OCI-LY1 (cell line): ENCODE data around the gene EDN2.

ENCODE experiments used
- H2AFZ ChIP-seq: fragments of 200-600 bp; sonication (generic), shearing (Covaris generic); 2 replicates; pipeline ENCODE4 v1.6.0; 2014; ENCODE audit warnings: antibody characterized with exemption, mild to moderate bottlenecking, low read length
- H3F3A ChIP-seq: fragments of 200-600 bp; sonication (generic), shearing (Covaris generic); 2 replicates; pipeline ENCODE4 v1.6.0; 2014; ENCODE audit warnings: mild to moderate bottlenecking, antibody characterized with exemption, low read length, moderate library complexity; ENCODE audit not compliant: insufficient read depth
- H3K27ac ChIP-seq: fragments of 200-600 bp; sonication (generic); 2 replicates; pipeline ENCODE4 v1.5.1; 2014; ENCODE audit warnings: low read length, mixed run types, mild to moderate bottlenecking, low read depth; ENCODE audit not compliant: poor library complexity, severe bottlenecking
- H3K27me3 ChIP-seq: fragments of 200-600 bp; sonication (generic); 2 replicates; pipeline ENCODE4 v1.6.0; 2014; ENCODE audit warnings: antibody characterized with exemption, mild to moderate bottlenecking, low read length, moderate library complexity; ENCODE audit not compliant: insufficient read depth
- H3K36me3 ChIP-seq: fragments of 200-600 bp; sonication (generic); 2 replicates; pipeline ENCODE4 v1.6.1; 2014; ENCODE audit warnings: mild to moderate bottlenecking, antibody characterized with exemption, low read length, moderate library complexity, mixed read lengths; ENCODE audit not compliant: insufficient read depth
- H3K4me1 ChIP-seq: fragments of 200-600 bp; sonication (generic); 2 replicates; pipeline ENCODE4 v1.5.1; 2014; ENCODE audit warnings: mild to moderate bottlenecking, low read length, moderate library complexity; ENCODE audit not compliant: insufficient read depth, severe bottlenecking
- H3K4me2 ChIP-seq: fragments of 200-600 bp; sonication (generic), shearing (Covaris generic); 2 replicates; pipeline ENCODE4 v1.6.1; 2014; ENCODE audit warnings: low read length
- H3K4me3 ChIP-seq: fragments of 200-600 bp; sonication (generic); 2 replicates; pipeline ENCODE4 v1.5.1; 2014; ENCODE audit warnings: low read length, low read depth, mild to moderate bottlenecking, mixed read lengths; ENCODE audit not compliant: poor library complexity, severe bottlenecking
- H3K79me2 ChIP-seq: fragments of 200-600 bp; shearing (Covaris generic); 2 replicates; pipeline ENCODE4 v1.6.1; 2016; ENCODE audit warnings: mixed run types, low read length, mixed read lengths; ENCODE audit not compliant: insufficient read depth
- H3K9ac ChIP-seq: fragments of 200-600 bp; sonication (generic), shearing (Covaris generic); 2 replicates; pipeline ENCODE4 v1.6.1; 2014; ENCODE audit warnings: mild to moderate bottlenecking, low read length, mixed read lengths
- H3K9me2 ChIP-seq: fragments of 200-600 bp; sonication (generic), shearing (Covaris generic); 2 replicates; pipeline ENCODE4 v1.6.1; 2014; ENCODE audit warnings: low read depth, mild to moderate bottlenecking, low read length, mixed read lengths
- H3K9me3 ChIP-seq: fragments of 200-600 bp; shearing (Covaris generic); 2 replicates; pipeline ENCODE4 v1.6.1; 2014; ENCODE audit warnings: low read length, mixed read lengths
- H4K20me1 ChIP-seq: fragments of 200-600 bp; sonication (generic), shearing (Covaris generic); 2 replicates; pipeline ENCODE4 v1.6.0; 2016; ENCODE audit warnings: mild to moderate bottlenecking, low read length; ENCODE audit not compliant: insufficient read depth
- CTCF ChIP-seq: fragments of 200-600 bp; sonication (generic), shearing (Covaris generic); IDR thresholded peaks from 2 replicates; pipeline ENCODE4 v1.5.1; 2017; ENCODE audit warnings: mild to moderate bottlenecking, antibody characterized with exemption, low read length, moderate library complexity, mixed read lengths
- EZH2 ChIP-seq: fragments of 200-600 bp; sonication (generic), shearing (Covaris generic); IDR thresholded peaks from 2 replicates; pipeline ENCODE4 v1.8.0; 2017; ENCODE audit warnings: borderline replicate concordance, mixed run types, mild to moderate bottlenecking, antibody characterized with exemption, low read length, moderate library complexity, mixed read lengths

EDN2 gene

DNA sequence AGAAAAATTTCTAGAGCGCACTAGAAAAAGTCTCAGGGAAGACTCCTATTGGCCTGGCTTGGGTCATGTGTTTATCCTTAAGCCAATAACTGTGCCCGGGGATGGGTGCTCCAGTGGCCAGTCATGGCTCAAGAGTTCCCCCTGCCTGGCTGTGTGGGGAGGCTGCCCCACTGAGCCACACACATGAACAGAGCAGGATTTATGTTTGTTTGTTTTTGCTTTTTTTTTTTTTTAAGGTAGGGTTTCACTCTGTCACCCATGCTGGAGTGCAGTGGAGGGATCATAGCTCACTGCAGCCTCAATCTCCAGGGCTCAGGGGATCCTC, 21.8 kb downstream of the EDN2 start:
- H2AFZ ChIP-seq = no peak overlapping the region

GRCh38 chr1:41461790-41462679, 22.4 kb downstream of the EDN2 start:
- Histone ChIP-seq H3K9me3 (no peaks in the 10 kb centered on the region), H3K27me3 (0 out of 2 replicates have a peak, but pooled peaks cover 5% of the 10 kb centered on the region), H3K79me2 (no peaks in the 10 kb centered on the region), H3K4me2 (no peak overlapping the region), H3K36me3 (no peaks in the 10 kb centered on the region), H2AFZ (no peak overlapping the region), H4K20me1 (no peaks in the 10 kb centered on the region), H3K9me2 (no peaks in the 10 kb centered on the region), H3K27ac (no peak overlapping the region), H3F3A (no peaks in the 10 kb centered on the region), H3K9ac (no peak overlapping the region), H3K4me1 (no peaks in the 10 kb centered on the region), H3K4me3 (no peak overlapping the region)
- no peak for TF ChIP-seq EZH2
- TF ChIP-seq CTCF = no peak

More for the DNA sequence above, 21.8 kb downstream of the EDN2 start:
- Histone ChIP-seq H3K27ac (no peak overlapping the region), H3K9me3 (no peaks in the 10 kb centered on the region), H3K4me3 (no peak overlapping the region), H4K20me1 (no peaks in the 10 kb centered on the region), H3K9ac (no peak overlapping the region), H3K4me1 (no peaks in the 10 kb centered on the region), H3K36me3 (no peaks in the 10 kb centered on the region), H3K27me3 (0 out of 2 replicates have a peak, but pooled peaks cover 5% of the 10 kb centered on the region), H3K4me2 (no peak overlapping the region), H3K9me2 (no peaks in the 10 kb centered on the region), H3F3A (no peaks in the 10 kb centered on the region), H3K79me2 (no peaks in the 10 kb centered on the region)
- TF ChIP-seq EZH2 = no peak
- TF ChIP-seq CTCF = no peak

DNA sequence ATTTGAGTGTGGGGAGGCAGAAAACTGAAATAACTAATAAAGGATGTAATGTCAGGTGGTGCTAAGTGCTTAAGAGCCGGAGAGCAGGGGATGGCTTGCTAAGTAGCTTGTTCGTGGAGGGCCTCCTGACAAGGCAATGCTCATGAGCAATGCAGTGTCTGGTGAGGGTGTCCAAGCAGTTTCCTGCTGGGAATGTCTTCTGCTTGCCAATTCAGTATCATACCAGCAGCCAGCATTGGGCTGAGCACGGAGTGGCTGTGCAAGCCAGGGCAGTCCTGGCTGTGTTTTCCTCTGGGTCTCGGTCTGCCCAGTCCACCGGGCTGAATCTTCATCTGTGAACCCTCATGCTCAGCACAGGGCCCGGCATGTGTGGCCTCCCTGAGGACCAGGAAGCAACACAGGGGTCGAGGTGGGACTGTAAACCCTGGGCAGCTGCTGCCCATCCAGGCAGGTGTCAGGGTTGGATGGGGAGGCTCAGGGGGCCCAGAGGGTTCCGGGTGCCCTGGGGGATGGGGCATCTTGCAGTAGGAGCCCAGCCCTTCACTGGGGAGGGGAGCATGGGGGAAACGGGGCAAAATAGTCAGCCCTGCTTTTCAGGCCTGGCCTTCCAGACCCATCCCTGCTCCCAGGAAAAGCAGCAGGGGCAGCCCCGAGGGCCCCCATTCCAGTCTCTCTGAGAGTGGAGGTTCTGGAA, 27.5 kb downstream of the EDN2 start:
- Histone ChIP-seq H4K20me1 (no peaks in the 10 kb centered on the region), H3K36me3 (no peaks in the 10 kb centered on the region), H3K27ac (no peak overlapping the region), H3K9me3 (no peaks in the 10 kb centered on the region), H3K27me3 (0 out of 2 replicates have a peak, but pooled peaks cover under 1% of the 10 kb centered on the region), H3K4me2 (no peak overlapping the region), H3K9me2 (no peaks in the 10 kb centered on the region), H3F3A (no peaks in the 10 kb centered on the region), H3K79me2 (no peaks in the 10 kb centered on the region), H3K4me1 (no peaks in the 10 kb centered on the region), H3K4me3 (no peak overlapping the region), H3K9ac (no peak overlapping the region), H2AFZ (no peak overlapping the region)
- TF ChIP-seq EZH2 (no peak), CTCF (no peak)
